Smooth muscle cell (in vitro differentiated cells): Measurements from ENCODE around the gene PLAU. TPM values are rescaled to one million over a fixed set of nuclear protein-coding genes. Genes with fewer than 3 reads are reported as not detected.
A peak's percentile ranks its signal among the peaks of the same experiment; 100 is the strongest.

Experiments
- DNase-seq: peaks from one replicate; lab custom pipeline; 2025; ENCODE audit not compliant: unreplicated experiment; lab: John Stamatoyannopoulos, UW
- H2AFZ ChIP-seq: fragments of 200-600 bp; sonication (generic); 2 replicates; pipeline ENCODE4 v1.6.0; 2016; ENCODE audit warnings: antibody characterized with exemption, low read depth, mild to moderate bottlenecking
- H3F3A ChIP-seq: fragments of 200-600 bp; sonication (generic); 2 replicates; pipeline ENCODE4 v1.6.0; 2017; ENCODE audit warnings: antibody characterized with exemption, low read depth
- H3K27ac ChIP-seq: fragments of 200-600 bp; sonication (generic); 2 replicates; pipeline ENCODE4 v1.5.1; 2016; ENCODE audit warnings: low read depth, mild to moderate bottlenecking
- H3K27me3 ChIP-seq: fragments of 200-600 bp; sonication (generic); 2 replicates; pipeline ENCODE4 v1.6.1; 2016; ENCODE audit warnings: low read depth, mild to moderate bottlenecking
- H3K36me3 ChIP-seq: fragments of 200-600 bp; sonication (generic); 2 replicates; pipeline ENCODE4 v1.5.1; 2016; ENCODE audit warnings: low read depth
- H3K4me1 ChIP-seq: fragments of 200-600 bp; sonication (generic); 2 replicates; pipeline ENCODE4 v1.5.1; 2016; ENCODE audit warnings: low read depth
- H3K4me2 ChIP-seq: fragments of 200-600 bp; sonication (generic); 2 replicates; pipeline ENCODE4 v1.6.0; 2016; ENCODE audit warnings: mild to moderate bottlenecking
- H3K4me3 ChIP-seq: fragments of 200-600 bp; sonication (generic); 2 replicates; pipeline ENCODE4 v1.5.1; 2016; ENCODE audit warnings: mild to moderate bottlenecking
- H3K79me2 ChIP-seq: fragments of 200-600 bp; sonication (generic); 2 replicates; pipeline ENCODE4 v1.6.0; 2016; ENCODE audit warnings: low read depth, mild to moderate bottlenecking
- H3K9ac ChIP-seq: fragments of 200-600 bp; sonication (generic); 2 replicates; pipeline ENCODE4 v1.6.0; 2016; ENCODE audit warnings: low read depth
- H3K9me3 ChIP-seq: fragments of 200-600 bp; sonication (generic); replicated peaks from 2 replicates; pipeline ENCODE4 v1.5.1; 2016; ENCODE audit warnings: low read depth
- H4K20me1 ChIP-seq: fragments of 200-600 bp; sonication (generic); 2 replicates; pipeline ENCODE4 v1.6.0; 2016; ENCODE audit warnings: low read depth
- WGBS: methylation state at CpG from one replicate; pipeline ENCODE4 v1.1.7; 2016; ENCODE audit warnings: low lambda C conversion rate; 5-methylcytosine and 5-hydroxymethylcytosine counted together
- polyA plus RNA-seq: library from polyadenylated mRNA; unstranded; fragments of >200 nt; fragmentation: Nextera tagmentation; extraction: Ambion mirVana; gene quantifications from 2 replicates; pipeline ENCODE4 v1.2.1, GENCODE V29; 2016
- total RNA-seq: library from RNA; depleted of rRNA; stranded (reverse); fragments of >200 nt; gene quantifications from 2 replicates; pipeline ENCODE4 v1.2.3, GENCODE V29; 2014
- TF ChIP-seq, protein P1 (sequence below): fragments of 200-600 bp; sonication (generic); IDR thresholded peaks from 2 replicates; pipeline ENCODE4 v1.5.1; 2017; ENCODE audit warnings: borderline replicate concordance, mild to moderate bottlenecking, antibody characterized with exemption; ENCODE audit not compliant: insufficient read depth, poor library complexity, severe bottlenecking

PLAU gene
- total and polyA plus RNA-seq, 2 experiments from 2014 or later: 9.2 to 10.7 TPM

DNA sequence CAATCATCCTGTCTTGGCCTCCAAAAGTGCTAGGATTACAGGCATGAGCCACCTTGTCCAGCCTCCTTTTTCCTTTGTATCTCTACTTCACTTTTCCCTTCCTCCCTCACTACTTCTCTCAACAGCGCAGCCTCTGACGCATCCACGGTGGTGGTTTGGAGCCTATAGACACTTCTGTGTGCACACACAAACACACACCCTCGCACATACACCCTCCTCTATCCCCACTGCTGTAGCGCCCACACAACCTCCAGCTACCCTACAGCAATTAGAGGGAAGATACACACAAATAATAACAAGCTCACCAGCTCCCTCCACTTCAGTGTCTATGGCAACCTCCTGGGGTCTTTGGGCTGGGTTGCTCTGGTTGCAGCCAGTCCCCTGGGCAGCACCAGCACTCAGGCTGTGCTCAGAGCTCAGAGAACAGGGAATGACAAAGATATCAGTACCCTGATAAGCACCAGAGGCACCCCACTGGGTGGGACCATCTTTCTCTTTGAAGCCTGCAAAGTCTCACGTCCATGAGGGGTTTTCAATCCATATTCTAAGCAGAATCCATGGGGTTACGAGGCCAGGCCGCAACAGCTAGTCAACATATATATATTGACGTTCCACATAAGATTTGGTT lies 33.3 kb upstream of the PLAU start:
- Histone ChIP-seq H3K4me2 (no peak overlapping the region), H3K79me2 (no peaks in the 10 kb centered on the region), H3K36me3 (no peaks in the 10 kb centered on the region), H4K20me1 (peaks cover 3% of the 10 kb centered on the region), H3K27ac (no peak overlapping the region), H3F3A (no peaks in the 10 kb centered on the region), H3K9ac (no peak overlapping the region), H3K4me1 (peaks cover 3% of the 10 kb centered on the region), H3K4me3 (no peak overlapping the region), H3K27me3 (no peaks in the 10 kb centered on the region), H2AFZ (no peak overlapping the region), H3K9me3 (no peaks in the 10 kb centered on the region)
- WGBS: 93% methylated on average over 9 of the region's 9 CpGs
- no peak for DNase-seq
- TF ChIP-seq, protein P1, sequence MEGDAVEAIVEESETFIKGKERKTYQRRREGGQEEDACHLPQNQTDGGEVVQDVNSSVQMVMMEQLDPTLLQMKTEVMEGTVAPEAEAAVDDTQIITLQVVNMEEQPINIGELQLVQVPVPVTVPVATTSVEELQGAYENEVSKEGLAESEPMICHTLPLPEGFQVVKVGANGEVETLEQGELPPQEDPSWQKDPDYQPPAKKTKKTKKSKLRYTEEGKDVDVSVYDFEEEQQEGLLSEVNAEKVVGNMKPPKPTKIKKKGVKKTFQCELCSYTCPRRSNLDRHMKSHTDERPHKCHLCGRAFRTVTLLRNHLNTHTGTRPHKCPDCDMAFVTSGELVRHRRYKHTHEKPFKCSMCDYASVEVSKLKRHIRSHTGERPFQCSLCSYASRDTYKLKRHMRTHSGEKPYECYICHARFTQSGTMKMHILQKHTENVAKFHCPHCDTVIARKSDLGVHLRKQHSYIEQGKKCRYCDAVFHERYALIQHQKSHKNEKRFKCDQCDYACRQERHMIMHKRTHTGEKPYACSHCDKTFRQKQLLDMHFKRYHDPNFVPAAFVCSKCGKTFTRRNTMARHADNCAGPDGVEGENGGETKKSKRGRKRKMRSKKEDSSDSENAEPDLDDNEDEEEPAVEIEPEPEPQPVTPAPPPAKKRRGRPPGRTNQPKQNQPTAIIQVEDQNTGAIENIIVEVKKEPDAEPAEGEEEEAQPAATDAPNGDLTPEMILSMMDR: no peak

DNA sequence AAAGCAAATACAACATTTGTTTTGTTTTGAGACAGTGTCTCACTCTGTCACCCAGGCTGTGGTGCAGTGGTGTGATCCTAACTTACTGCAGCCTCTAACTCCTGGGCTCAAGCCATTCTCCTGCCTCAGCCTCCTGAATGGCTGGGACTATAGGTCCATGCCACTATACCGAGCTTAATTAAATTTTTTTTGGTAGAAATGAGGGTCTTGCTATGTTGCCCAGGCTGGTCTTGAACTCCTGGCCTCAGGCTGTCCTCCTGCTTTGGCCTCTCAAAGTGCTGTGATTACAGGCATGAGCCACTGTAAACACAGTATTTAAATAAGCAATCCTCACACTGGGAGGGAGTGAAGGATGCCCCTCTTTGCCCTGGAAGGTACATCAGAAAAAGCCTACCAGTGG lies 32.6 kb upstream of the PLAU start:
- TF ChIP-seq, protein P1: no peak
- no peaks in the 10 kb centered on the region for H3K79me2 ChIP-seq
- no peak overlapping the region for H3K9ac ChIP-seq
- no peaks in the 10 kb centered on the region for H3K36me3 ChIP-seq
- no peaks in the 10 kb centered on the region for H3F3A ChIP-seq
- no peak overlapping the region for H3K27ac ChIP-seq
- peaks cover under 1% of the 10 kb centered on the region for H3K4me1 ChIP-seq
- H4K20me1 ChIP-seq: peaks cover under 1% of the 10 kb centered on the region
- no peak overlapping the region for H3K4me2 ChIP-seq
- no peaks in the 10 kb centered on the region for H3K27me3 ChIP-seq
- no peak overlapping the region for H3K4me3 ChIP-seq
- WGBS: 100% methylated on average over 1 of the region's 1 CpG
- H3K9me3 ChIP-seq: no peaks in the 10 kb centered on the region
- no peak for DNase-seq
- H2AFZ ChIP-seq: no peak overlapping the region

DNA sequence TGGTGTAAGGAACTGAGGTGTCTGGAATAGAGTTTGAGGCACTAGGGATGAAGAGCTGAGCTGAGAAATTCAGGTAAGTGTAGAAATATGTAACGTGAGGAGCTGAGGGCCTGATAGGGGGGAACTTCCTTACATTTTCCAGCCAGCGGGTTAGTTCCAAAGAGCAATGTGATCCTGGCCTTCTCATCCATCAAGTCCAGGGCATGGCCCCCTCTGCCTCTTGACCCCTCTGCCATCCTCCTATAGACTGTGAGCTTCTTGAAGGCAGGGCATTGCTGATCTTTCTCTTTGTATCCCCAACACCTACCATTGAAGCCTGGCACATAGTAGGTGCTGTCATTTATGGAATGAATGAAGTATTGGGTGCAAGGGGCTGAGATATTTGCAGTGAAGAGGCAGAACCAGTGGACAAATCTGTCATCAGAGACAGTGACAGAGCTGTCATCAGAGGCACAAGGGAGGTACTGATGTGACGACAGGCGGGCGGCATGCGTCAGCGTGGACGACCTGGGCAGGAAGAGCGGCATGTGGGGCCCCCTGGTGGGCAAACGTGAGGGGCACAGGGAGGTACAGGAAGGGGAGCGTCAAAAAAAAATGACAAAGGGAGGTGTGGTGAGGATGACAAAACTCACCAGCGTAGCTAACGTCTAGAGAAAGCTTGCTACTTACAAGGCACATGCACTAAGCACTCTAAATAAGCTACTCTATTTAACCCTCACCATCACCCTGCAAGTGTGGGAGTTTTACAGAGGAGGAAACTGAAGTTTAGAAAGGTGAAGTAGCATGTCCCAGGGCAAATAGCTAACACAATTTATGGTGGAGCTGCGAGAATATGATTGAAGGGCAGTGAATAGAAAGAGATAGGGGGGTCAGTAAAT lies 31.4 kb upstream of the PLAU start:
- no peaks in the 10 kb centered on the region for H3K4me1 ChIP-seq
- no peaks in the 10 kb centered on the region for H4K20me1 ChIP-seq
- H3K27me3 ChIP-seq: no peaks in the 10 kb centered on the region
- no peaks in the 10 kb centered on the region for H3K79me2 ChIP-seq
- H3K27ac ChIP-seq: no peak overlapping the region
- TF ChIP-seq, protein P1: peak; percentile 85
- no peak overlapping the region for H3K4me2 ChIP-seq
- no peaks in the 10 kb centered on the region for H3K36me3 ChIP-seq
- H2AFZ ChIP-seq: no peak overlapping the region
- peak; percentile 23 for DNase-seq
- no peaks in the 10 kb centered on the region for H3K9me3 ChIP-seq
- no peak overlapping the region for H3K9ac ChIP-seq
- 20% methylated on average over 14 of the region's 14 CpGs for WGBS
- no peaks in the 10 kb centered on the region for H3F3A ChIP-seq
- H3K4me3 ChIP-seq: no peak overlapping the region
